HL-60 (cell line): ENCODE data around the gene CAMTA1.

Source experiments
- DNase-seq, 2 experiments: peaks; one replicate each; pipeline ENCODE4 v3.0.0-alpha.2; 2010 to 2020; ENCODE audit warnings: low read depth in 1 of 2, low spot score in 1 of 2
- H3K27ac ChIP-seq: fragments of 250-450 bp; sonication (Bioruptor Pico); replicated peaks from 2 replicates; pipeline ENCODE4 v1.5.1; 2020; ENCODE audit warnings: mild to moderate bottlenecking, moderate library complexity
- H3K27me3 ChIP-seq: fragments of 250-450 bp; sonication (Bioruptor Pico); 2 replicates; pipeline ENCODE4 v1.5.1; 2021; ENCODE audit warnings: mild to moderate bottlenecking, moderate library complexity; ENCODE audit not compliant: insufficient read depth, poor library complexity, severe bottlenecking
- H3K4me3 ChIP-seq: replicated peaks from 2 replicates; pipeline ENCODE4 v1.5.1; 2011; ENCODE audit warnings: mild to moderate bottlenecking, control low read depth, low read length; ENCODE audit not compliant: insufficient read depth
- CTCF ChIP-seq: IDR thresholded peaks from one replicate; pipeline ENCODE4 v1.5.1; 2011; ENCODE audit warnings: low read length, control low read depth, inconsistent platforms; ENCODE audit not compliant: insufficient read depth
- GABPA ChIP-seq: IDR thresholded peaks from 2 replicates; pipeline ENCODE4 v1.6.1; 2012; ENCODE audit warnings: low read depth
- POLR2AphosphoS5 ChIP-seq: IDR thresholded peaks from 2 replicates; pipeline ENCODE4 v1.6.1; 2012; ENCODE audit warnings: low read depth
- REST ChIP-seq: IDR thresholded peaks from 2 replicates; pipeline ENCODE4 v1.6.1; 2012; ENCODE audit warnings: low read depth; ENCODE audit not compliant: insufficient replicate concordance
- SPI1 ChIP-seq: IDR thresholded peaks from 2 replicates; pipeline ENCODE4 v1.6.1; 2012; ENCODE audit warnings: low read depth, mild to moderate bottlenecking, borderline replicate concordance

The CAMTA1 gene

GRCh38 chr1:6913086-6913485 lies 127.8 kb downstream of the CAMTA1 start:
- no peak for DNase-seq
- no peak overlapping the region for H3K4me3 ChIP-seq
- TF ChIP-seq POLR2AphosphoS5: no peak
- TF ChIP-seq REST: no peak
- TF ChIP-seq GABPA: no peak
- TF ChIP-seq SPI1: no peak
- TF ChIP-seq CTCF: no peak
- H3K27ac ChIP-seq: no peak overlapping the region
- H3K27me3 ChIP-seq: no peaks in the 10 kb centered on the region

- H3K27ac ChIP-seq: no peak overlapping the region
- no peak for TF ChIP-seq GABPA
- no peak for TF ChIP-seq CTCF
- no peak for TF ChIP-seq SPI1
- no peak for TF ChIP-seq REST
- TF ChIP-seq POLR2AphosphoS5: no peak
- DNase-seq: no peak
- H3K27me3 ChIP-seq: no peaks in the 10 kb centered on the region
- no peak overlapping the region for H3K4me3 ChIP-seq
These were observed 129.5 kb downstream of the CAMTA1 start for GRCh38 chr1:6914706-6915105.

- Histone ChIP-seq H3K27me3 (no peaks in the 10 kb centered on the region), H3K27ac (no peak overlapping the region), H3K4me3 (no peak overlapping the region)
- TF ChIP-seq POLR2AphosphoS5: no peak
- no peak for TF ChIP-seq CTCF
- no peak for TF ChIP-seq REST
- TF ChIP-seq SPI1: no peak
- TF ChIP-seq GABPA: no peak
- DNase-seq: no peak
These were observed 130.8 kb downstream of the CAMTA1 start for GRCh38 chr1:6915999-6916565.
